A549 treated with GW870086 at 1 μM for 4 hours (cell line): ENCODE results near the gene CBLL2. TPM values are rescaled to one million over a fixed set of nuclear protein-coding genes. Genes with fewer than 3 reads are reported as not detected.

ENCODE experiments used
- total RNA-seq: library from RNA; stranded (reverse); fragments of 200-300 nt; extraction: Qiagen RNA extraction; gene quantifications from 5 replicates; pipeline ENCODE4 v1.2.3, GENCODE V29; 2022; ENCODE audit warnings: low read depth

The CBLL2 gene
- not detected in 5 replicates for total RNA-seq

GRCh38 chrX:22272613-22273012 lies at the start of gene CBLL2:
TSS of gene CBLL2 (plus strand) at chrX:22272913. CDS start at chrX:22272992, 79 bp downstream.

Other genes starting within 250 kb of the CBLL2 start
- 0.30 to 0.48 TPM (median 0.44 TPM) in 5 replicates for gene PHEX, start 240.6 kb upstream of the CBLL2 start, total RNA-seq